ENCODE data around the gene AUNIP. TPM values are rescaled to one million over a fixed set of nuclear protein-coding genes. Genes with fewer than 3 reads are reported as not detected.

AUNIP gene
- polyA plus RNA-seq, 2 of the 4 experiments (the other 2 are of a cell fraction): 6.5 to 8.4 TPM

GRCh38 chr1:25879675-25880074 lies 20.4 kb upstream of the AUNIP start:
- Histone ChIP-seq H3K27ac (no peak overlapping the region; a peak in 1 of 6 replicates), H3K4me3 (no peak overlapping the region), H3K9me3 (no peaks in the 10 kb centered on the region), H3K4me2 (no peak overlapping the region), H3K4me1 (peaks cover 7% of the 10 kb centered on the region)
- CTCF ChIA-PET: interaction anchor here (0.7 to 1.5 kb wide), 3 partner anchors 13 to 552 kb away, joined by 3 to 6 read pairs (median 4); no protein-coding TSS in a partner anchor
- TF ChIP-seq EHF (CRISPR knock-in tag; IDR thresholded peaks at IDR 0.05) (no peak), POLR2A (IDR thresholded peaks at IDR 0.05; ENCODE audit: low read length) (no peak), E2F6 (IDR thresholded peaks at IDR 0.05; ENCODE audit: borderline replicate concordance, low read depth) (no peak), ZSCAN20 (CRISPR knock-in tag; IDR thresholded peaks at IDR 0.05) (no peak), RNF2 (IDR thresholded peaks at IDR 0.05; ENCODE audit: borderline replicate concordance, low read depth) (no peak), GATA3 (IDR thresholded peaks at IDR 0.05; ENCODE audit: borderline replicate concordance) (no peak), ZFP36 (IDR thresholded peaks at IDR 0.05; ENCODE audit: borderline replicate concordance, partially characterized antibody) (no peak), KDM5A (IDR thresholded peaks at IDR 0.05) (no peak), MAX (IDR thresholded peaks at IDR 0.05) (no peak), ELK1 (IDR thresholded peaks at IDR 0.05; ENCODE audit: low read depth, low read length) (no peak), MYC (IDR thresholded peaks at IDR 0.05; ENCODE audit: borderline replicate concordance, low read length) (no peak), CBX2 (IDR thresholded peaks at IDR 0.05; ENCODE audit: borderline replicate concordance, low read depth) (no peak), EHMT2 (IDR thresholded peaks at IDR 0.05; ENCODE audit: low read depth) (no peak), TFCP2L1 (CRISPR knock-in tag; IDR thresholded peaks at IDR 0.05) (no peak), KDM1A (IDR thresholded peaks at IDR 0.05; ENCODE audit: low read depth) (no peak), SREBF2 (IDR thresholded peaks at IDR 0.05) (no peak), FOSB (CRISPR knock-in tag; IDR thresholded peaks at IDR 0.05) (no peak), REST (IDR thresholded peaks at IDR 0.05) (no peak), FOSL2 (IDR thresholded peaks at IDR 0.05) (no peak), FOSL2 (CRISPR knock-in tag; IDR thresholded peaks at IDR 0.05) (no peak)
- no peak for FAIRE-seq
- 73% methylated on average over 2 of the region's 2 CpGs for WGBS (ENCODE audit: missing lambda C conversion rate)
- ATAC-seq: no peak
- DNase-seq (ENCODE audit: low read depth in 1 of 2, low spot score in 1 of 2): no peak
- POLR2A ChIA-PET: no interaction called here

- Histone ChIP-seq H3K9me3 (no peaks in the 10 kb centered on the region), H3K4me1 (peaks cover 11% of the 10 kb centered on the region), H3K4me2 (no peak overlapping the region), H3K27ac (no peak overlapping the region), H3K4me3 (no peak overlapping the region)
- no peak for DNase-seq (ENCODE audit: low read depth in 1 of 2, low spot score in 1 of 2)
- FAIRE-seq: no peak
- POLR2A ChIA-PET: interaction anchor here (1.0 kb wide), 1 partner anchor 12 kb away, joined by 3 read pairs; no protein-coding TSS in a partner anchor
- 87% methylated on average over 5 of the region's 5 CpGs for WGBS (ENCODE audit: missing lambda C conversion rate)
- CTCF ChIA-PET: interaction anchor here (1.1 kb wide), 1 partner anchor 14 kb away, joined by 4 read pairs; no protein-coding TSS in a partner anchor
- ATAC-seq: no peak
- TF ChIP-seq HDAC2 (IDR thresholded peaks at IDR 0.05): no peak
- no peak for TF ChIP-seq BHLHE40 (IDR thresholded peaks at IDR 0.05; ENCODE audit: low read depth, low read length)
- TF ChIP-seq SMC3 (IDR thresholded peaks at IDR 0.05): no peak
- no peak for TF ChIP-seq EP300 (IDR thresholded peaks at IDR 0.05)
- no peak for TF ChIP-seq TP53 (CRISPR knock-in tag; IDR thresholded peaks at IDR 0.05)
- TF ChIP-seq CHD2 (IDR thresholded peaks at IDR 0.05; ENCODE audit: low read length, partially characterized antibody): no peak
- TF ChIP-seq HES2 (IDR thresholded peaks at IDR 0.05): no peak
- no peak for TF ChIP-seq MAFK (IDR thresholded peaks at IDR 0.05; ENCODE audit: partially characterized antibody)
- TF ChIP-seq FOXS1 (CRISPR knock-in tag; IDR thresholded peaks at IDR 0.05): no peak
- no peak for TF ChIP-seq MAX (IDR thresholded peaks at IDR 0.05)
- no peak for TF ChIP-seq REST (IDR thresholded peaks at IDR 0.05)
- TF ChIP-seq MAZ (IDR thresholded peaks at IDR 0.05; ENCODE audit: borderline replicate concordance, low read depth, low read length): no peak
- no peak for TF ChIP-seq JUN (IDR thresholded peaks at IDR 0.05)
These were observed 19.4 kb upstream of the AUNIP start for GRCh38 chr1:25878690-25879089.

Data from A549 (cell line).